ENCODE data around the gene FARS2.
A peak's percentile ranks its signal among the peaks of the same experiment; 100 is the strongest.

The FARS2 gene

GRCh38 chr6:5388326-5388725, 127.0 kb downstream of the FARS2 start:
- no peak for DNase-seq

GRCh38 chr6:5389086-5389745, 127.9 kb downstream of the FARS2 start:
- peak; percentile 7 for DNase-seq

- DNase-seq: no peak
Measured at GRCh38 chr6:5390177-5390576, 128.9 kb downstream of the FARS2 start.

GRCh38 chr6:5394280-5394679, 133.0 kb downstream of the FARS2 start:
- no peak for DNase-seq

GRCh38 chr6:5395719-5396118, 134.4 kb downstream of the FARS2 start:
- DNase-seq: no peak

DNA sequence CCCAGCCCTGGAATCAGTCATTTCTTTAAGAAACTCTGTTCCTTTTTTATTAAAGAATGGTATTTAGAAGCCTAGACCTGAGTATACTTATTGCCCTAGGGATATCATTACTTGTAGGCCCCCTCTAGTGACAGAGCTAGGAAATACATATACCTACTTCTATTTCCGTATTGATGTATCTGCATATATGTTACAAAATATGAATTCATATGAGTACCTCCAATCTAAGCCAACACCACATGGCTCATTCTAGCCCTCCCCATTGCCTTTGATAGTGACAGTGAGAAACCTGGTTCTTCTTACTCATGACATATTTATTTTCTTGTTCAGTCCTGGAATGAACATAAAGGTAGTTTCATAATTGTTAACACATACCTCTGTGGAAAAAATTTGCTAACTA, 137.2 kb downstream of the FARS2 start:
- DNase-seq: peak; percentile 58

GRCh38 chr6:5399391-5399790, 138.1 kb downstream of the FARS2 start:
- DNase-seq: no peak

- no peak for DNase-seq
Measured at GRCh38 chr6:5401845-5402738, 140.8 kb downstream of the FARS2 start.

DNA sequence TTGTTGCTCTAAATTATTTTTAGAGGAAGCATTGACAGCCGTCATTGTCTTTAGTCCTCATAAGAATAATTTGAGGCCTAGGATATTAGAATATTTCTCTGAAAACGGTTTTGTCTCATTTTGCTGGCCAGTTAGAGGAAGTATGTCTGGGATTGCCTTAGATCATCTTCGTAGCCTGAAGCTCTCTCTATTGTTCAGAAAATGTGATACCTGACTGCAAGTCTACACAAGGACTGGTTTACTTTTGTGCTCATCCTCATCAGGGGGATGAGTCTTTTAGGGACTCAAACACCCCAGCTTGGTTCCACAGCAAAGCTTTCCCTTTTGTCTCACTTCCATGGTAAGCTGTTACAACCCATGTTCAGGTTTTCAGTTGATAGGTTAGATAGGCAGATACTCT, 141.8 kb downstream of the FARS2 start:
- DNase-seq: no peak

DNA sequence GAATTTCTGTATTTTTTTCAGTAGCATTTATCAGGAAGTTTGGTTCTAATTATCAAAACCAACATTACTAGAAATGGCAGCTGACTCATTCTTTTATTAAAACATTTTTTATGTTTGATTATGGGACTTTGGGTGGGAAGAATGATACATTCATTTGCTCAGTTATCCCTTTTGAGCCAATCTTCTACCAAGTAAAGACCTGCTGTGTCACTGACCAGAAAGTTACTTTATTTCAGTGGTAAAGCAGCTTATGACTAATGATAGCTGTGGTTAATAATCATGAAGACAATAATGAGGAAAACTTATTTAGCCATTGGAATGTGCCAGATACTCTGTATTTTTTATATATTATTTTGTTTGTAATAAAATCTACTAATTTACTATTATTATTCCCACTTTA, 142.3 kb downstream of the FARS2 start:
- peak; percentile 35 for DNase-seq

DNA sequence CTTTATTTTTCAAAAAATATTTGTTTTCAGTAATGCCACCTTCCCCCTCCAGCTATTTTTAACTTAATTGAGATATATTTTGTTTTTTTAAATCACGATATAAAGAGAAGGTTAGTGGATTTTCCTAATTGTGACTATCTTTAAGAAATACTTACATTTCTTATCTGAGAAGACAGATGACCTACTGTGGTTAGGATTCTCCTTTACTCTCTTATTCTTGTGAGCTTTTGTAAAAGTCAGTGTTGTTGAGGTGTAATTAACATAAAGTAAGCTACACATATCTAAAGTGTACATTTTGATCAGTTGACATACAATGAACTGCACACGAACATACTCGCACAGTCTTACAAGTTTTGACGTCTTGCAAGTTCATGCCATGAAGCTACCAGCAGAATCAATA, 144.7 kb downstream of the FARS2 start:
- DNase-seq: no peak

GRCh38 chr6:5411414-5411813, 150.1 kb downstream of the FARS2 start:
- no peak for DNase-seq

GRCh38 chr6:5412017-5412416, 150.7 kb downstream of the FARS2 start:
- no peak for DNase-seq

DNA sequence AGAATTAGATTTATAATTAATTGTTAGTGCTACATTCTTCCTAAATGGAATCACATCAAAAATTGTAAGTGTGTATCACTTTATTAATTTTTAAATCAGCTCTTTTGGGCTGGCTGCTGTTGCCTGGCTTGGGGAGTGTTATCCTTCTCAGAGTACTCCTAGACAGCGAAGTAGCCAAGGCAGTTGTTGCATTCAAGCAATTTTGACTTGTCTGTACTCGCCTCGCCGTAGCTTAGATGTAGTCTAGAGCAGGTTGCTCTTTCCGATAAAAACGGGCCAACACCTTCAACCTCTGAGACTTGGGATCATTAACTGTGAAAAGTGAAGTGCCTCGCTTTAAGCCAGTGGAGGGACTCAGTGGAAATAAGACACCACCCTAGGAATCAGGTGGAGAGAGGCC, 151.3 kb downstream of the FARS2 start:
- no peak for DNase-seq

- DNase-seq: no peak
Measured at GRCh38 chr6:5416250-5416649, 154.9 kb downstream of the FARS2 start.

- peak; percentile 58 for DNase-seq
Measured at GRCh38 chr6:5422321-5422915, 161.1 kb downstream of the FARS2 start.

DNA sequence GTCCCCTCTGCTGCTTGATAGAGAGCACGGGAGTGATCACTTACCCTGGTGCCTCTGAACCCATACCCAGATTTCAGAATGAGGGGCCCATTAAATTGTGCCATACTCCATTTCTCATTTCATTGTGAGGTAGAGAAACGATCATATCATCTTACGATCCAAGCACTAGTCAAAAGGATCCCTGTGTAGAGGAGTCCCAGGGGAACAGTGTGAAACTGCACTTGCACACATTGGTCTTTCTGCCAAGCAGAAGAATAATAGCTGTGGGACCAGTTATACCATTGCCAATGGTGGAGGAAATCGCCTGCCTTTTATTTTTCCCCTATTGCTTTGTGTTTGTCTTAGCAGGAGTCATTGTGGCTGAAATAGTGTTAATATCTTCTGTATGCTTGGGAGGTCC, 161.9 kb downstream of the FARS2 start:
- no peak for DNase-seq

DNA sequence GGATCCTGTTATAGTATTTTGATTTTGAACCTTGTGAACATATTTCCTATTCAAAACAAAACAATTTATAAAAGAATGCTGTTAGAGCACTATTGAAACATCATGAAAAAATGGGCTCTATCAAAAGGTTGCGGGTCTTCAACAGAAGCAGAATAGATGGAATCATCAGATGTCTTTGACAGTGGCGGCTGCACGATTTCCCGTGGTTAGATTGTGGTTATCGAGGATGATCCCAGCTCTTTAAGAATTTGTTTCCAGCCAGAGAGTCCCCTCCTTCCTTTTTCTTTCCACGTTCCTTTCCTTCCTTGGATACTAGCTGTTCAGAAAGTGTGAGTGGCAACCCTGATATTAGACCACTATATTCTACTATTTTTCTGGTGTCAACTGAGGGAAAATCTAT, 163.4 kb downstream of the FARS2 start:
- DNase-seq: peak; percentile 53

DNA sequence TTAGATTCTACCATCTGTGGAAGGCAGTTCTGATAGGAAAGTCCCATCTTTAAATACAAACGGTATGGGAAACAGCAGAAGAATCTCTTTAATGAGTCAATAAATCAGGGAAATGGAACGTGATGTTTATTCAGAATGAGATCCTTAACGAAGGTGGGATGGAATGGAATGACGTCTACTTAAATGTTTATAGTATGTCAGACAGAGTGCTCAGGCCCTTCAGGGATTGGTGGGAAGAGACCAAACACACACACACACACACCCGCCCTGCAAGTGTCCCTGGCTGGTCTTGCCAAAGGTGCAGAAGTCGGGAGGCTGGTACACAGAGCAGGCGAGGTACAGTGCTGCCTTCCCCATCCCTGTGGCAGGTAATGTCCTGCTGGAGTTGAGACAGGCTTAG, 164.0 kb downstream of the FARS2 start:
- no peak for DNase-seq

DNA sequence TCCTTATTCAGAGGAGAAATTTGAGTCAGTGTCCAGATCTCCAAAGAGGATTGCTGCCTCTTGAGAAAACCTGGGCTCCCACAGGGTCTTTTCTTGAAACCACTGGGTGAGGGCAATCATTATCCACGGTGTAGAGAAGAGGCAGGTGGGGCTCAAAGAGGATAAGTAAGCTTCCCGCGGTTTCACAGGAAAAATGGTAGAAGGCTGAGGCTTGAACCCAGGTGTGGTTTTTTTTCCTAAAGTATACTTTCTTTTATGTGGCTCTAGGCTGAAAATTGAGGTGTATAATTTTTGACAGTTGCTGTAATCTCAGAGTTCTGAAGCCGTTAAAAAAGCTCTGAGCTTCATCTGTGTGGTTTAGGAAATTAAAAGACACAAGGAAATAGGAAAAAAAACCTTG, 164.5 kb downstream of the FARS2 start:
- no peak for DNase-seq

DNA sequence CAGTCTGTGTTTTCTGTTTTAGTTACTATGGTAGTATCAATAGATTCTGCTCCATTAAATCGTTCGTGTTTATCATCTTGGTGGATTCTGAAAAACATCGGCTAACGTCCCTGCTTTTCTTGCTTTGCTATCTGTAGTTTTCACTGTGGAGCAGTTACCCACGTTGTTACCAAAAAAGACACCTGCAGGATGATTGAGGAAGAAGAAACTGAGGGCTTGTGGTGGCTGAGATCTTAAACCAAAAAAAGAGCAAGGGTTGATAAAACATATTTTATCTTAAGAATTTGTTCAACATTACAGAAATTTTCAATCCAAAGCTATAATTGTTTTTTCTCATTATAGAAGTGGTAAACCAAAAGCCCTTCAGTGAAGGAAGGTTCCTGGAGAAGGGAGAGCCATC, 166.3 kb downstream of the FARS2 start:
- DNase-seq: no peak

DNA sequence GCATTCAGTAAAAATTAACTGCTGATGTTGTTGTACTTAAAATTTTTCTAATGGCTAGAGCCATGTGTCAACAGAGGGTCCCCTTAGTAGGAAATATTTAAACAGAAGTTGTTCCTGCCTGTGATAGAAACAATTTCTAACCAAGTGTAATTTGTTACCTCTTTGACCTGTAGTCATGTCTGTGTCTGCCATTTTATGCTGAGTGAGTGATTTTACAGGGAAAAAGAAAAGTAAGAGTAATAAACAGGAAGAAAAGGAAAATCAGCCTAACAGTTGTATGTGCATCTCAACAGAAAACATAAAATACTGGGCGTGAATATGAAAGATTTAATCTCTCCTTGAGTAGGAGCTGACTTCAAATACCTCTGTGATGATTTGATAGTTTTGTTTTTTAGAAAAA, 172.0 kb downstream of the FARS2 start:
- DNase-seq: no peak

DNA sequence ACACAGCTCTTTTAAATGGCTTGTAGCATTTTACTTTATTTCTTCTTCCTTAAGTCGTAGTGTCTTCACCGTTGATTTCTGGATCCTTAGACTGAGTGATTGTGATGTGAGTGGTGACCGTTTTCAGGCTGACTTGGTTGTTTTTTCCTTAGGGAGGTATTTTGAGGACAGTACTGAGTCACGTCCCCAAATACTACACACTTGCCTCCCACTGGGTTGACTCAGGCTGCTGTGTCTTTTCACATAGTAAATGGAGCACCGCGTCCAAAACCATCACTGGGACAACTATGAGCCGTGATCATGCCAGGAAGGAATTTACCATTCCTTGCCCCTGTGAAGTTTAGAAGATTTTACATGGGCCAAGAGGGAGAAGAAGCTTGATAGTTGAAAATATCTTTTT, 174.1 kb downstream of the FARS2 start:
- DNase-seq: peak; percentile 69

- no peak for DNase-seq
Measured at GRCh38 chr6:5438922-5439584, 177.7 kb downstream of the FARS2 start.

Data from fibroblast of upper back skin (primary cell).